ENCODE results near the gene MCRIP2. TPM values are rescaled to one million over a fixed set of nuclear protein-coding genes. Genes with fewer than 3 reads are reported as not detected.
A peak's percentile ranks its signal among the peaks of the same experiment; 100 is the strongest.

The MCRIP2 gene
- total and polyA plus RNA-seq, 9 donors = 0.98 to 42.3 (median 31.2) TPM

DNA sequence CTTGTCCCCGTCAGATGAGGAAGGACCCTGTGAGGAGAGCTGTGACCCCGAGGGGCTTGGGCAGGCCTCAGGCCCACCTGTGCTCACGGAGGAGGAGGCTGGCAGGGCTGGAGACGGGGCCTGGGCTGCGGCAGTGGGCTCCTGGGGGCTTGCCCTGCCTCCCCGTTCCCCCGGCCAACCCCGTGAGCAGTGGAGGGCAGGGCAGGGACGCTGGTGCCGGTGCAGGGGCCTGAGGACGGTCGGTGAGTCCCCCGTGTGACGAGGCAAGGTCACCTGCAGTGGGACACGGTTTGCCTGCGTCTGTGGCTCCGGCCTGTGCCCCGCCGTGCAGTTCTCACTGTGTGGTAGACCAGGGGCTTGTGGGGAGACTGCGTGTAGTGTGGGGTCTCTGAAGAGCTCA is 18.0 kb downstream of the MCRIP2 start:
- no peak overlapping the region for H3K4me3 ChIP-seq
- no peak overlapping the region for H3K27ac ChIP-seq
- WGBS, 3 donors = 78 to 85% (median 81%) methylated on average over 19 to 20 of the region's 20 CpGs
- TF ChIP-seq POLR2A (IDR thresholded peaks at IDR 0.05) (no peak), EP300 (IDR thresholded peaks at IDR 0.05) (no peak)
- TF ChIP-seq, protein P1, sequence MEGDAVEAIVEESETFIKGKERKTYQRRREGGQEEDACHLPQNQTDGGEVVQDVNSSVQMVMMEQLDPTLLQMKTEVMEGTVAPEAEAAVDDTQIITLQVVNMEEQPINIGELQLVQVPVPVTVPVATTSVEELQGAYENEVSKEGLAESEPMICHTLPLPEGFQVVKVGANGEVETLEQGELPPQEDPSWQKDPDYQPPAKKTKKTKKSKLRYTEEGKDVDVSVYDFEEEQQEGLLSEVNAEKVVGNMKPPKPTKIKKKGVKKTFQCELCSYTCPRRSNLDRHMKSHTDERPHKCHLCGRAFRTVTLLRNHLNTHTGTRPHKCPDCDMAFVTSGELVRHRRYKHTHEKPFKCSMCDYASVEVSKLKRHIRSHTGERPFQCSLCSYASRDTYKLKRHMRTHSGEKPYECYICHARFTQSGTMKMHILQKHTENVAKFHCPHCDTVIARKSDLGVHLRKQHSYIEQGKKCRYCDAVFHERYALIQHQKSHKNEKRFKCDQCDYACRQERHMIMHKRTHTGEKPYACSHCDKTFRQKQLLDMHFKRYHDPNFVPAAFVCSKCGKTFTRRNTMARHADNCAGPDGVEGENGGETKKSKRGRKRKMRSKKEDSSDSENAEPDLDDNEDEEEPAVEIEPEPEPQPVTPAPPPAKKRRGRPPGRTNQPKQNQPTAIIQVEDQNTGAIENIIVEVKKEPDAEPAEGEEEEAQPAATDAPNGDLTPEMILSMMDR (IDR thresholded peaks at IDR 0.05) = no peak
- H3K27me3 ChIP-seq = no peaks in the 10 kb centered on the region
- H3K4me1 ChIP-seq (ENCODE audit: insufficient read depth) = peaks cover 5% of the 10 kb centered on the region
- no peak for DNase-seq
- no peaks in the 10 kb centered on the region for H3K36me3 ChIP-seq
- intact Hi-C loops (cut with DNase I) = loop anchor here in 3 of 4 donors (5.0 to 10.0 kb wide), 4 partner anchors 72 to 275 kb away; partner anchors contain the start of gene PGAP6 (in 2 of the 3)
- H3K9me3 ChIP-seq = no peaks in the 10 kb centered on the region

DNA sequence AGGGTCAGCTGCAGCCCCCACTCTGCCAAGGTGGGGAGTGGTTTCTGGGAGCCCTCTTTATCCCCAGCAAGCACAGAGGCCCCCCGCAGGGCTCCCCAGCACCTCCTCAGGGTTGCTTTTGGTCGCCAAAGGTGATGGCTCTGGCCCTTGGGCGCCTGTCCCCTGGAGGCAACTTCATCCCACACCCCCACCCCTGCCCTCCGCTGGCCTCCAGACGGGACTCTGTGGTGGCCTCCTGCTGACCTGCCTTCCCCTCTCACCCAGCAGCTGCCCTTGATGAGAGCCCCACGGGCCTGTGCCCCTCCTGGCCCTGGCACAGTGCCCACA is 18.5 kb downstream of the MCRIP2 start:
- TF ChIP-seq, protein P1 (IDR thresholded peaks at IDR 0.05) = no peak
- no peak for TF ChIP-seq EP300 (IDR thresholded peaks at IDR 0.05)
- TF ChIP-seq POLR2A (IDR thresholded peaks at IDR 0.05) = no peak
- DNase-seq = peak in 1 of 5 donors; percentile 58
- Histone ChIP-seq H3K36me3 (no peaks in the 10 kb centered on the region), H3K9me3 (no peaks in the 10 kb centered on the region), H3K4me3 (no peak overlapping the region), H3K4me1 (ENCODE audit: insufficient read depth) (peaks cover 5% of the 10 kb centered on the region), H3K27me3 (no peaks in the 10 kb centered on the region), H3K27ac (peak overlapping the region; percentile 66 to 74)
- intact Hi-C loops (cut with DNase I) = loop anchor here in 2 of 4 donors (5.0 to 10.0 kb wide), 3 partner anchors 78 to 275 kb away; partner anchors contain the start of gene PGAP6 (in 1 of the 2)
- 53 to 62% (median 58%) methylated on average over 6 of the region's 6 CpGs for WGBS, 3 donors

DNA sequence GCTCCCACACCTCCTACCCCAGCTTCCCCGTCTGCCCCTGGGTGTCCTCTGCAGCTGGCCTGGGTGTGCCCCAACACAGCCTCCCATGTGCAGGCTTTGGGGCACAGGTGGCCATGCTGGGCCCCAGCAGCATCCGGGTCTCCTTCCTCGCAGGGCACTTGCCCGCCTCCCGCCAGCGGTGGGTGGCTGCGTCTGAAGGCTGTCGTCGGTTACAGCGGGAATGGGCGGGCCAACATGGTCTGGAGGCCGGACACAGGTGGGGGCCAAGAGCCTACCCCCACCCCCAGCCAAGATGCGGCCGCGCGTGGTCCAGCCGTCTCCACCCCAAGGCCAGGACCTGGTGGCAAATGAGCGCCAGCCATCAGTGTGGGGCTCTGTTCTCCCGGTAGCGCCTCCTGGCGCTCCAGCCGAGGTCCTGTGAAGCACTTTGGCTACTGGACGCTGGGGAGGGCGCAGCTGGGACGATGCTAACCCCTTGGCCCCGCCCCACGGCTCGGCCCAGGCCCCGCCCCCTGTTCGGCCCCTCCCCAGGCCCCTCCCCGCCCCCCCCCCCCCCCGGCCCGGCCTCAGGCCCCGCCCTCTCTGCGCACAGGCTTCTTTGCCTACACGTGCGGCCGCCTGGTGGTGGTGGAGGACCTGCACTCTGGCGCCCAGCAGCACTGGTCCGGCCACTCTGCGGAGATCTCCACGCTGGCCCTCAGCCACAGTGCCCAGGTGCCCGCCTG is 19.0 kb downstream of the MCRIP2 start:
- no peaks in the 10 kb centered on the region for H3K9me3 ChIP-seq
- peaks cover 5% of the 10 kb centered on the region for H3K4me1 ChIP-seq (ENCODE audit: insufficient read depth)
- TF ChIP-seq, protein P1 (IDR thresholded peaks at IDR 0.05) = peak; percentile 35 to 75 (median 73)
- TF ChIP-seq POLR2A (IDR thresholded peaks at IDR 0.05) = no peak
- 6 to 28% (median 8%) methylated on average over 28 to 41 of the region's 43 CpGs for WGBS, 3 donors
- intact Hi-C loops (cut with DNase I) = loop anchor here in 2 of 4 donors (5.0 to 10.0 kb wide), 3 partner anchors 78 to 276 kb away; partner anchors contain the start of gene PGAP6 (in 1 of the 2)
- peak overlapping the region; percentile 66 to 74 for H3K27ac ChIP-seq
- no peaks in the 10 kb centered on the region for H3K27me3 ChIP-seq
- H3K36me3 ChIP-seq = no peaks in the 10 kb centered on the region
- peak; percentile 88 to 95 (median 91) for DNase-seq
- H3K4me3 ChIP-seq = no peak overlapping the region

DNA sequence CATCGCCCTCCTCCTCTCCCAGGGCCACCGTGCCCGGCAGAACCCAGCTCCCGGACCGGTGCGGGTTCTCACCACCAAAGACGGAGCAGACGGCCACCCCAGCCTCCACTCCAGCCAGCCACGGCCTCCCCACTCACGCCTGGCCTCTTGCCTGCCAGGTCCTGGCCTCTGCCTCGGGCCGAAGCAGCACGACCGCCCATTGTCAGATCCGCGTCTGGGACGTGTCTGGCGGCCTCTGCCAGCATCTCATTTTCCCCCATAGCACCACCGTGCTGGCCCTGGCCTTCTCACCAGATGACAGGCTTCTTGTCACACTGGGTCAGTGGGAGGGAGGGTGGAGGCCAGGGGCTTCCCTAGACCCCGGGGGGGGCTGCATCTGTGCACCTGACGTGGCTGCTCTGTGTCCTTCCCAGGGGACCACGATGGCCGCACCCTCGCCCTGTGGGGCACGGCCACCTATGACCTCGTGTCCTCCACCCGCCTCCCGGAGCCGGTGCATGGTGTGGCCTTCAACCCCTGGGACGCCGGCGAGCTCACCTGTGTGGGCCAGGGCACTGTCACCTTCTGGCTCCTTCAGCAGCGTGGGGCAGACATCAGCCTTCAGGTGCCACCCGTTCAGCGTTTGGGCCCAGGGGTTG is 19.7 kb downstream of the MCRIP2 start:
- TF ChIP-seq POLR2A (IDR thresholded peaks at IDR 0.05) = no peak
- TF ChIP-seq, protein P1 (IDR thresholded peaks at IDR 0.05) = peak in 1 of 3 donors; percentile 62
- intact Hi-C loops (cut with DNase I) = loop anchor here in 2 of 4 donors (5.0 to 10.0 kb wide), 3 partner anchors 79 to 277 kb away; partner anchors contain the start of gene PGAP6 (in 1 of the 2)
- peak in 1 of 5 donors; percentile 60 for DNase-seq
- Histone ChIP-seq H3K4me1 (ENCODE audit: insufficient read depth) (peaks cover 5% of the 10 kb centered on the region), H3K9me3 (no peaks in the 10 kb centered on the region), H3K36me3 (no peaks in the 10 kb centered on the region), H3K27me3 (no peaks in the 10 kb centered on the region), H3K4me3 (no peak overlapping the region), H3K27ac (no peak overlapping the region)
- 46 to 51% (median 48%) methylated on average over 29 to 35 of the region's 35 CpGs for WGBS, 3 donors
